Fibroblast of villous mesenchyme (primary cell): Measurements from ENCODE around the gene SORBS1. TPM values are rescaled to one million over a fixed set of nuclear protein-coding genes. Genes with fewer than 3 reads are reported as not detected.

ENCODE experiments used
- DNase-seq: peaks from one replicate; pipeline ENCODE4 v3.0.0-alpha.2; 2010; ENCODE audit warnings: low read depth
- H3K4me3 ChIP-seq: 2 replicates; pipeline ENCODE4 v1.5.1; 2011; ENCODE audit warnings: low read depth, mild to moderate bottlenecking, low read length
- total RNA-seq: library from RNA; depleted of rRNA; stranded (reverse); fragments of >200 nt; gene quantifications from 2 replicates; pipeline ENCODE4 v1.2.3, GENCODE V29; 2012
- TF ChIP-seq, protein P1 (sequence below): IDR thresholded peaks from 2 replicates; pipeline ENCODE4 v1.5.1; 2012; ENCODE audit warnings: low read depth, mild to moderate bottlenecking, low read length; ENCODE audit not compliant: insufficient read depth

Gene SORBS1
- total RNA-seq, 1 donor = 8.2 TPM

DNA sequence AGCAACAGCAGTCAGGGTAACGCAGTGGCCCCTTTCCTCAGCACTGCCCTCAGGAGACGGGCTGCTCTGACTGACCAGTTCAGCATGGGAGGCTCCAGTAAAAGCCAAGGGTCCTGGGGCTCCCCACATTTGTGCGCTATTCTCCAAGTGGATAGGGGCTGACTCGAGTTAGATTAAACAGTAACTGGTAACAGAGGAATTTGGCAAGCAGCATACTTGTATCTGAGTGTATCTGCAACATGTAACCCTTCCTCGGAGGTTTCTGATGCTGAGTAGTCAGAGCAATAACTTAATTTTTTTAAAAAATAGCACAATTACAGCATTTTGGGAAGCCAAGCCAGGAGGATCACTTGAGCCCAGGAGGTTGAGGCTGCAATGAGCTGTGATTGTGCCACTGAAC, 22.8 kb downstream of the SORBS1 start:
- H3K4me3 ChIP-seq = no peak overlapping the region
- TF ChIP-seq, protein P1, sequence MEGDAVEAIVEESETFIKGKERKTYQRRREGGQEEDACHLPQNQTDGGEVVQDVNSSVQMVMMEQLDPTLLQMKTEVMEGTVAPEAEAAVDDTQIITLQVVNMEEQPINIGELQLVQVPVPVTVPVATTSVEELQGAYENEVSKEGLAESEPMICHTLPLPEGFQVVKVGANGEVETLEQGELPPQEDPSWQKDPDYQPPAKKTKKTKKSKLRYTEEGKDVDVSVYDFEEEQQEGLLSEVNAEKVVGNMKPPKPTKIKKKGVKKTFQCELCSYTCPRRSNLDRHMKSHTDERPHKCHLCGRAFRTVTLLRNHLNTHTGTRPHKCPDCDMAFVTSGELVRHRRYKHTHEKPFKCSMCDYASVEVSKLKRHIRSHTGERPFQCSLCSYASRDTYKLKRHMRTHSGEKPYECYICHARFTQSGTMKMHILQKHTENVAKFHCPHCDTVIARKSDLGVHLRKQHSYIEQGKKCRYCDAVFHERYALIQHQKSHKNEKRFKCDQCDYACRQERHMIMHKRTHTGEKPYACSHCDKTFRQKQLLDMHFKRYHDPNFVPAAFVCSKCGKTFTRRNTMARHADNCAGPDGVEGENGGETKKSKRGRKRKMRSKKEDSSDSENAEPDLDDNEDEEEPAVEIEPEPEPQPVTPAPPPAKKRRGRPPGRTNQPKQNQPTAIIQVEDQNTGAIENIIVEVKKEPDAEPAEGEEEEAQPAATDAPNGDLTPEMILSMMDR = no peak
- no peak for DNase-seq

DNA sequence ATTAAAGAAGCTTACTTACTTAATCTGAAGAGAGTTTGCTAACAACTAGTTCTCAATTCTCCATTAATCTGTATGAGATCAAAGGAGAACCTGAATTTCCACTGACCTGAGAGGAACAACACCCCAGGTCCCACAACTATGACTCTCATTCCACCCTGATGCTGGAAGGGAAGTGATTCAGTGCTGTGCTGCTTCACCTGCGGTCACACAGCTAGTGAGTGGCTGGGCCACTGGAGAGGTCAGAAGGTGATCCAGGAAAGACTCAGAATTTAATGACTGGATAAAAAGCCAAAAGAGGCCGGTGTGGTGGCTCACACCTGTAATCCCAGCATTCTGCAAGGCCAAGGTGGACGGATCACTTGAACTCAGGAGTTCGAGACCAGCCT, 23.6 kb downstream of the SORBS1 start:
- TF ChIP-seq, protein P1 = no peak
- no peak overlapping the region for H3K4me3 ChIP-seq
- DNase-seq = no peak

DNA sequence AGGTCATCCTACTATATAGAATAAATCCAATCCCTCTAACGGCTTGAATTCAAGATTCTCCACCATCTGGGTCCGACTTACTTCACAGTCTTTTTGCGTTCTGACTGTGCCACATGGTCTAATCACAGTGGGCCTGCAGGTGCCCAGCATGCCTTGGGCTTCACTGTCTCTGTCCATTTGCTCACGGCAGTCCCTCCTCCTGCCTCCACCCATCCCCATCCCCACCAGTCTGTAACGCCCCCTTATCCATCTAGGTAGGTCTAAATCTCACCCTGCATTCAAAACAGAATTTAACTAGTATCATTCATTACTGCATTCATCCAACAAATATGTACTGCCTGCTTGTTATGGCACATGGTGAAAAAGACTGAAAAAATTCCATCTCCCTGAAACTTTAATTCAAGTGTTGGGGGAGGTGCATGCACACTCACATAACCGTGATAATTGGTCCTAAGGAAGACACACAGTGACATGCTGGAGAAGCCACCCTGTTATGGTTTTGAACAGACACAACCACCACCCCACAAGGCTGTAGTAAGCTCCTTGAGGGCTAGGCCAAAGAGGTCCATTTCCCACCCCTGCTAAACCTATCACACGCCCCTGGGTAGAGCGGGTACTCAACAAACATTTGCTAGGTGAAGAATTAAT, 24.2 kb downstream of the SORBS1 start:
- DNase-seq = no peak
- TF ChIP-seq, protein P1 = no peak
- H3K4me3 ChIP-seq = no peak overlapping the region

DNA sequence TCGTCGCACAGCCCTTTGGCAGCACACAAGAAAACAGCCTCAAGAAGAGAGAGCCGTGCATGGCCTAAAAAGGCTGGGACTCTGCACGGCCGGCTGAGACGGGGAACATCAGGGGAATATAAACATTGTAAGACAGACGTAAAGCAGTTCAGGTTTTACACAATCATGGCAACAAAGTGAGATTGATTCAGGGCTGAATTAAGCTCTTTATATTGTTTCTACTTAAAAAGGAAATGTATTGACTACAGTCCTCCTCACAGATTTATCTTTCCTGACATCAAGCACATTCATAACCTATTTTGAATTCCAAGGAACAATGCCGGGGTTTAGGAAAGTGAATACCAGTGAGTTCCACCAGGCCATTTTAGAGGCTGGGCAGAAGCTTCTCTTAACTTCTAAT, 25.2 kb downstream of the SORBS1 start:
- no peak overlapping the region for H3K4me3 ChIP-seq
- TF ChIP-seq, protein P1 = no peak
- peak; percentile 50 for DNase-seq

DNA sequence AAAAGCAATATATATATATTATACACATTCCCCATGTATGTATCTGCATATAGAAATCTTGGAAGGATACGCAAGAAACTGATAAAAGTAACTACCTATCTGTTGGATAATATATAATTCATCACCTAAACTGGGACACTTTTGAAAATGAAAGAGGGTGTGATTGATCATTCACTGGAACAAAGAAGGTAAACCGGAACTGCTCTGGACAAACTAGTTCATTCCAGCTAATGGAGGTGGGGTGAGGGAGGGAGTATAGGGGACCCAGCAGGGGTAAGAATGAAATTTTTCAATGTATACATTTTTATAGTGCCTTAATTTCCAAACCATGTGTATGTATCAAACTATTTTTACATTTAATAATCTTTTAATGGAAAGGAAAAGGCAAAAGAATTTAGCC, 25.6 kb downstream of the SORBS1 start:
- DNase-seq = no peak
- no peak overlapping the region for H3K4me3 ChIP-seq
- TF ChIP-seq, protein P1 = no peak

DNA sequence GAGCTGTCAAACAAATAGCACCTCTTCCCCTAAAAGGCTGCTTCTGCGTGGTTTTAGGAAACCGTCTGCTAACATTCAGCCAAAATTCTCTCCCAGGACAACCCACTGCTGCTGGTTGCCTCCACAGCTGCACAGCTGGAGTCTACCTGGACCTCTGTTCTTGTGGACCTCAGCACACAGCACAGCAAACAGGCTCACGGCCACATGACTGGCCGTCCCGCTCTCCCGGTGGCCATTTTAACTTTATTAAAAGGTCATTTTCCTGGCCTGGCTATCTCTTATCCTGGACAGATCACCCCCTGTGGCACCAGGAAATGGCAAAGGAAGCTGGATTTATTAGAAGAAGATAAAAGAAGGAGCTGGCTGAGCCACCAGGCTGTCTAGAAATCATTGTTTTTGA, 27.6 kb downstream of the SORBS1 start:
- TF ChIP-seq, protein P1 = no peak
- no peak overlapping the region for H3K4me3 ChIP-seq
- no peak for DNase-seq

DNA sequence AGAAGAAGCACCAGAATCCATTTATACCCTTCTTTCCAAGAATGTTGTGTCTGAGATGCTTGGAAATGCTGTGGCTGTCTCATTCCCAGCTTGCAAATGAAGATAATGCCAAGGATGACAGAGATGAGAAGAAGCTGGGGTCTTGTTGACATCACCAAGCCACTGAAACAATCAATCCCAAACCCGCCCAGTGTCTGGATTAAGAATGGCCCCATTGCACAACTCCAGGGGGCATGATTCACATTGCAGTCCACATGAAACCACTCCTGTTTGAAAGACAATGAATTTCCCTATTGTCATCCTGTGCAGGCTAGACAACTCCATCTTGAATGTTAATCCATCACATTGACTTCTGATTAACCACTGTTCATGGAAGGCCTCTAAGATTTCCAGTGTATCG, 28.6 kb downstream of the SORBS1 start:
- no peak overlapping the region for H3K4me3 ChIP-seq
- DNase-seq = no peak
- TF ChIP-seq, protein P1 = no peak
